IPS-NIHi7 (cell line): ENCODE data around the gene CDC42SE2.
"Not testable (repeated sequence)": the region's sequence is repeated elsewhere in the genome, so short reads cannot be mapped to it uniquely, and the experiment has no call there.

ENCODE experiments used
- DNase-seq: peaks from one replicate; pipeline ENCODE4 v3.0.0; 2012; ENCODE audit warnings: mixed read lengths; ENCODE audit errors: extremely low spot score

CDC42SE2 gene

GRCh38 chr5:131366428-131366827, 102.6 kb downstream of the CDC42SE2 start:
- no peak for DNase-seq

- DNase-seq: no peak
Measured at GRCh38 chr5:131367219-131367860, 103.5 kb downstream of the CDC42SE2 start.

- DNase-seq: no peak
Measured at GRCh38 chr5:131368866-131369265, 105.0 kb downstream of the CDC42SE2 start.

- no peak for DNase-seq
Measured at GRCh38 chr5:131369558-131369957, 105.7 kb downstream of the CDC42SE2 start.

GRCh38 chr5:131371835-131372234, 108.0 kb downstream of the CDC42SE2 start:
- no peak for DNase-seq

GRCh38 chr5:131373265-131373664, 109.4 kb downstream of the CDC42SE2 start:
- DNase-seq: no peak

GRCh38 chr5:131375351-131375750, 111.5 kb downstream of the CDC42SE2 start:
- DNase-seq: no peak

- no peak for DNase-seq
Measured at GRCh38 chr5:131377346-131377745, 113.5 kb downstream of the CDC42SE2 start.

GRCh38 chr5:131377785-131378325, 114.0 kb downstream of the CDC42SE2 start:
- no peak for DNase-seq

- DNase-seq: no peak
Measured at GRCh38 chr5:131378721-131379541, 115.1 kb downstream of the CDC42SE2 start.

- no peak for DNase-seq
Measured at GRCh38 chr5:131379723-131380122, 115.9 kb downstream of the CDC42SE2 start.

GRCh38 chr5:131380238-131380637, 116.4 kb downstream of the CDC42SE2 start:
- DNase-seq: not testable (repeated sequence)

GRCh38 chr5:131381021-131381420, 117.2 kb downstream of the CDC42SE2 start:
- DNase-seq: no peak

- DNase-seq: no peak
Measured at GRCh38 chr5:131381777-131382176, 117.9 kb downstream of the CDC42SE2 start.

GRCh38 chr5:131382407-131383395, 118.8 kb downstream of the CDC42SE2 start:
- peak; percentile 78 for DNase-seq

- DNase-seq: no peak
Measured at GRCh38 chr5:131384173-131384572, 120.3 kb downstream of the CDC42SE2 start.

GRCh38 chr5:131384616-131385214, 120.9 kb downstream of the CDC42SE2 start:
- DNase-seq: no peak

GRCh38 chr5:131386124-131386523, 122.3 kb downstream of the CDC42SE2 start:
- no peak for DNase-seq

GRCh38 chr5:131386779-131387178, 122.9 kb downstream of the CDC42SE2 start:
- DNase-seq: no peak

GRCh38 chr5:131387255-131387654, 123.4 kb downstream of the CDC42SE2 start:
- no peak for DNase-seq
